HepG2 (cell line): ENCODE measurements around the gene MPI. TPM values are rescaled to one million over a fixed set of nuclear protein-coding genes. Genes with fewer than 3 reads are reported as not detected.
A peak's percentile ranks its signal among the peaks of the same experiment; 100 is the strongest.

ENCODE experiments used
- ATAC-seq: fragments of 200-7000 bp; cut with Tn5 transposase; 3 replicates; pipeline ENCODE4 v1.9.1; 2020; ENCODE audit warnings: mild to moderate bottlenecking, moderate library complexity
- Bru-seq: library from RNA; stranded (reverse); fragments of 400-500 nt; gene quantifications from one replicate; lab custom pipeline; 2021; lab: Mats Ljungman, UMichigan
- BruChase-seq, 2 experiments: library from RNA; stranded (reverse); fragments of 400-500 nt; gene quantifications; one replicate each; lab custom pipeline; 2021; lab: Mats Ljungman, UMichigan
- BruUV-seq: library from RNA; stranded (reverse); fragments of 400-500 nt; replicated peaks from 2 replicates; lab custom pipeline; 2021; lab: Mats Ljungman, UMichigan
- CTCF ChIA-PET: fragments of 300-600 bp; formaldehyde crosslinking; extraction: SDS; loops from one replicate; lab custom pipeline; 2021; ENCODE audit warnings: low total read pairs, inconsistent platforms, low intra/inter-chr PET ratio; lab: Yijun Ruan, JAX
- POLR2A ChIA-PET: fragments of 350-600 bp; sonication (Branson Sonifier 250); formaldehyde crosslinking; loops from one replicate; lab custom pipeline; 2020; ENCODE audit warnings: antibody characterized with exemption, inconsistent platforms; lab: Yijun Ruan, JAX
- DNase-seq: peaks from one replicate; pipeline ENCODE4 v3.0.0-alpha.2; 2015; ENCODE audit warnings: low spot score
- FAIRE-seq: peaks from 3 replicates; lab custom pipeline; 2011; peaks lifted over from hg19 to GRCh38; lab: Jason Lieb, UNC
- H2AFZ ChIP-seq: one replicate; pipeline ENCODE4 v1.6.1; 2011; ENCODE audit warnings: low read length, inconsistent platforms
- H3K27ac ChIP-seq: fragments of 300-600 bp; 3 replicates; pipeline ENCODE4 v1.8.0; 2011; ENCODE audit warnings: mixed run types, mild to moderate bottlenecking, mixed read lengths, low read length, inconsistent platforms; ENCODE audit not compliant: insufficient read depth; ENCODE audit errors: extremely low read length
- H3K27me3 ChIP-seq, 2 experiments: fragments of 200-600 bp in 1 of 2; 2 replicates in 1 of 2; 3 replicates in 1 of 2; pipeline versions ENCODE4 v1.6.0 to v1.8.0; 2011; ENCODE audit warnings: low read length in 2 of 2, mild to moderate bottlenecking in 2 of 2, moderate library complexity in 2 of 2, inconsistent platforms in 1 of 2; ENCODE audit not compliant: insufficient read depth in 2 of 2, control insufficient read depth in 1 of 2
- H3K36me3 ChIP-seq, 2 experiments: fragments of 200-600 bp in 1 of 2; replicated peaks in 1 of 2; 2 replicates in 1 of 2; 3 replicates in 1 of 2; pipeline versions ENCODE4 v1.5.1 to v1.8.0; 2011; ENCODE audit warnings: low read length in 2 of 2, inconsistent platforms in 1 of 2; ENCODE audit not compliant: insufficient read depth in 2 of 2, control insufficient read depth in 1 of 2
- H3K4me1 ChIP-seq: 2 replicates; pipeline ENCODE4 v1.5.1; 2012; ENCODE audit warnings: low read length, inconsistent platforms; ENCODE audit not compliant: insufficient read depth
- H3K4me2 ChIP-seq: 2 replicates; pipeline ENCODE4 v1.6.0; 2011; ENCODE audit warnings: low read depth, low read length, inconsistent platforms
- H3K4me3 ChIP-seq, 3 experiments: fragments of 200-600 bp in 1 of 3; sonication (generic), shearing (Covaris generic) in 1 of 3; replicated peaks in 1 of 3; 2 replicates each; pipeline ENCODE4 v1.5.1; 2011 to 2016; ENCODE audit warnings: low read length in 3 of 3, inconsistent platforms in 2 of 3, low read depth in 2 of 3, mild to moderate bottlenecking in 2 of 3, control low read depth in 1 of 3, mixed read lengths in 1 of 3; ENCODE audit not compliant: insufficient read depth in 1 of 3
- H3K79me2 ChIP-seq: one replicate; pipeline ENCODE4 v1.6.1; 2011; ENCODE audit warnings: low read length, inconsistent platforms; ENCODE audit not compliant: insufficient read depth
- H3K9ac ChIP-seq: 2 replicates; pipeline ENCODE4 v1.6.0; 2011; ENCODE audit warnings: mild to moderate bottlenecking, low read depth, low read length, inconsistent platforms; ENCODE audit not compliant: insufficient read depth
- H3K9me3 ChIP-seq: 2 replicates; pipeline ENCODE4 v1.5.1; 2012; ENCODE audit warnings: mild to moderate bottlenecking, low read length
- H4K20me1 ChIP-seq: 2 replicates; pipeline ENCODE4 v1.6.0; 2011; ENCODE audit warnings: inconsistent platforms, mild to moderate bottlenecking, low read length, moderate library complexity; ENCODE audit not compliant: insufficient read depth
- GATAD2A ChIP-seq: IDR thresholded peaks from 2 replicates; pipeline ENCODE4 v1.6.1; 2016
- HES4 ChIP-seq: sonication (generic); formaldehyde crosslinking; IDR thresholded peaks from 2 replicates; pipeline ENCODE4 v1.9.0; 2021; ENCODE audit warnings: mild to moderate bottlenecking, missing genetic modification reagents, borderline replicate concordance
- NR1H2 ChIP-seq: sonication (generic); formaldehyde crosslinking; IDR thresholded peaks from 2 replicates; pipeline ENCODE4 v1.8.1; 2022; ENCODE audit warnings: low read depth, missing genetic modification reagents, borderline replicate concordance
- SNAI1 ChIP-seq: sonication (generic); formaldehyde crosslinking; IDR thresholded peaks from 2 replicates; pipeline ENCODE4 v1.5.0; 2020; ENCODE audit warnings: mild to moderate bottlenecking, missing genetic modification reagents, borderline replicate concordance
- SRSF9 ChIP-seq: fragments of 200-400 bp; formaldehyde crosslinking; IDR thresholded peaks from 2 replicates; pipeline ENCODE4 v1.6.1; 2018; ENCODE audit warnings: borderline replicate concordance, mild to moderate bottlenecking, low read depth, low read length; ENCODE audit not compliant: insufficient read depth, poor library complexity, severe bottlenecking
- TBX2 ChIP-seq: sonication (generic); formaldehyde crosslinking; IDR thresholded peaks from 2 replicates; pipeline ENCODE4 v1.5.0; 2020; ENCODE audit warnings: missing genetic modification reagents, mild to moderate bottlenecking, borderline replicate concordance
- THAP9 ChIP-seq: sonication (generic); formaldehyde crosslinking; IDR thresholded peaks from 2 replicates; pipeline ENCODE4; 2020; ENCODE audit warnings: missing genetic modification reagents, mild to moderate bottlenecking, borderline replicate concordance
- ZIK1 ChIP-seq: sonication (generic); formaldehyde crosslinking; IDR thresholded peaks from 2 replicates; pipeline ENCODE4 v1.5.0; 2020; ENCODE audit warnings: mild to moderate bottlenecking, low read depth, missing genetic modification reagents, borderline replicate concordance
- ZNF550 ChIP-seq: sonication (generic); formaldehyde crosslinking; IDR thresholded peaks from 2 replicates; pipeline ENCODE4 v1.4.0; 2020; ENCODE audit warnings: mild to moderate bottlenecking, missing genetic modification reagents, borderline replicate concordance
- ZNF674 ChIP-seq: sonication (generic); formaldehyde crosslinking; IDR thresholded peaks from 2 replicates; pipeline ENCODE4 v1.5.0; 2020; ENCODE audit warnings: low read depth, mild to moderate bottlenecking, missing genetic modification reagents
- ZNF775 ChIP-seq: sonication (generic); formaldehyde crosslinking; IDR thresholded peaks from 2 replicates; pipeline ENCODE4 v1.4.0; 2020; ENCODE audit warnings: missing genetic modification reagents, mild to moderate bottlenecking, moderate library complexity, borderline replicate concordance
- ZNF790 ChIP-seq: sonication (generic); formaldehyde crosslinking; IDR thresholded peaks from 2 replicates; pipeline ENCODE4 v1.8.0; 2022; ENCODE audit warnings: missing genetic modification reagents, mild to moderate bottlenecking, borderline replicate concordance
- ZSCAN29 ChIP-seq: sonication (generic); formaldehyde crosslinking; conservative IDR thresholded peaks from 2 replicates; pipeline ENCODE4 v1.4.0; 2020; ENCODE audit warnings: mild to moderate bottlenecking, missing genetic modification reagents
- WGBS: methylation state at CpG from one replicate; pipeline ENCODE4 v1.1.6; 2017; ENCODE audit warnings: low lambda C conversion rate; 5-methylcytosine and 5-hydroxymethylcytosine counted together
- in situ Hi-C: cut with HindIII; loops from 2 replicates; pipeline ENCODE4 v1.10.0; 2017; ENCODE audit warnings: low pct_unique_long_range_greater_than_20kb; ENCODE audit not compliant: extremely low pct_ligation_motif_present
- intact Hi-C: fragments of 100-400 bp; cut with micrococcal nuclease; formaldehyde crosslinking; loops from one replicate; pipeline ENCODE4 v1.10.0; 2022; ENCODE audit not compliant: unreplicated experiment
- long read RNA-seq, 2 experiments: library from RNA in 1 of 2; library from polyadenylated mRNA in 1 of 2; stranded (forward) in 1 of 2; unstranded in 1 of 2; transcript quantifications; one replicate each; pipeline ENCODE4 v2.0.0, GENCODE V29; 2019 to 2022
- polyA minus RNA-seq, 3 experiments: library from RNA; depleted of rRNA, polyadenylated mRNA; stranded (reverse); fragments of >200 nt; gene quantifications; 2 replicates each; pipeline ENCODE4 v1.2.3, GENCODE V29; 2011; ENCODE audit warnings: low replicate concordance in 1 of 3
- polyA plus RNA-seq, 8 experiments: library from polyadenylated mRNA; depleted of rRNA in 3 of 8; stranded (reverse) in 7 of 8; unstranded in 1 of 8; fragments of >200 nt; fragmentation: Illumina TruSeq in 4 of 8; extraction: Trizol in 4 of 8; gene quantifications; 2 replicates each; pipeline versions ENCODE4 v1.2.1 to v1.2.3, GENCODE V29; 2011 to 2016; ENCODE audit warnings: low read depth in 4 of 8, missing spikeins in 1 of 8, mixed read lengths in 1 of 8; ENCODE audit not compliant: insufficient read depth in 1 of 8
- total RNA-seq, 5 experiments: library from RNA; depleted of rRNA; stranded (reverse); fragments of >200 nt; fragmentation: Illumina TruSeq; extraction: Trizol; gene quantifications; 2 replicates each; pipeline ENCODE4 v1.2.3, GENCODE V29; 2016; ENCODE audit warnings: low read depth in 1 of 5

MPI gene
- total RNA-seq (2016; rRNA removed; fragmentation: Illumina TruSeq; extraction: Trizol) (36.9 and 49.7 TPM in 2 replicates), polyA plus RNA-seq (2011; rRNA removed) (63.5 and 66.7 TPM in 2 replicates), polyA minus RNA-seq (2011; rRNA and poly(A)+ RNA removed; ENCODE audit: low replicate concordance) (129 and 146 TPM in 2 replicates), Bru-seq, nascent RNA (percentile 60 among the genes with signal in this experiment), BruChase-seq, experiment 1, labeled RNA remaining after a 6-hour chase (percentile 55 among the genes with signal in this experiment), BruChase-seq, experiment 2, labeled RNA remaining after a 2-hour chase (percentile 47 among the genes with signal in this experiment)
- 14.9 and 19.2 TPM in 2 replicates for total RNA-seq (2016; cell fraction: cytosol; rRNA removed; fragmentation: Illumina TruSeq; extraction: Trizol; ENCODE audit: low read depth)
- total RNA-seq (2016; cell fraction: insoluble cytoplasmic fraction; rRNA removed; fragmentation: Illumina TruSeq; extraction: Trizol), result 41.4 and 51.3 TPM in 2 replicates
- 19.0 and 24.4 TPM in 2 replicates for total RNA-seq (2016; cell fraction: membrane; rRNA removed; fragmentation: Illumina TruSeq; extraction: Trizol)
- 19.5 and 27.2 TPM in 2 replicates for total RNA-seq (2016; cell fraction: nucleus; rRNA removed; fragmentation: Illumina TruSeq; extraction: Trizol)
- 68.2 and 75.7 TPM in 2 replicates for polyA plus RNA-seq (2011; cell fraction: cytosol; rRNA removed)
- 79.4 and 82.3 TPM in 2 replicates for polyA plus RNA-seq (2011; cell fraction: nucleus; rRNA removed)
- 35.5 and 45.4 TPM in 2 replicates for polyA plus RNA-seq (2012)
- polyA plus RNA-seq (2016; cell fraction: cytosol; fragmentation: Illumina TruSeq; extraction: Trizol; ENCODE audit: low read depth), result 11.8 and 13.8 TPM in 2 replicates
- polyA plus RNA-seq (2016; cell fraction: insoluble cytoplasmic fraction; fragmentation: Illumina TruSeq; extraction: Trizol; ENCODE audit: low read depth), result 52.7 and 54.7 TPM in 2 replicates
- polyA plus RNA-seq (2016; cell fraction: membrane; fragmentation: Illumina TruSeq; extraction: Trizol; ENCODE audit: low read depth), result 18.4 and 18.9 TPM in 2 replicates
- polyA plus RNA-seq (2016; cell fraction: nucleus; fragmentation: Illumina TruSeq; extraction: Trizol; ENCODE audit: insufficient read depth, low read depth), result 25.9 and 30.1 TPM in 2 replicates
- polyA minus RNA-seq (2011; cell fraction: cytosol; rRNA and poly(A)+ RNA removed), result 28.5 and 36.3 TPM in 2 replicates
- 54.8 and 73.8 TPM in 2 replicates for polyA minus RNA-seq (2011; cell fraction: nucleus; rRNA and poly(A)+ RNA removed)
- long read RNA-seq, experiment 1, full-length matches to known transcripts, result 31 of 38 reads
- long read RNA-seq, experiment 1, partial matches to known transcripts, result 3 of 38 reads
- long read RNA-seq, experiment 1, other reads (novel, unspliced or antisense), result 4 of 38 reads
- long read RNA-seq, experiment 2, full-length matches to known transcripts, result 37 of 64 reads
- long read RNA-seq, experiment 2, partial matches to known transcripts, result 20 of 64 reads
- long read RNA-seq, experiment 2, other reads (novel, unspliced or antisense), result 7 of 64 reads

GRCh38 chr15:74889883-74890664 is at the start of gene MPI:
TSS of gene MPI (plus strand) at chr15:74890042. CDS start at chr15:74890074, 32 bp downstream.
- ChIA-PET POLR2A (interaction anchor here (1.0 to 3.3 kb wide), 9 partner anchors 8 to 71 kb away, joined by 3 to 23 read pairs (median 4); partner anchors contain the start of genes FAM219B and SCAMP2), CTCF (no interaction called here)
- Histone ChIP-seq H3K36me3 (peaks cover 11 to 15% of the 10 kb centered on the region in 2 experiments; a peak in 4 of 5 replicates), H4K20me1 (no peaks in the 10 kb centered on the region; the same call in 1 of the 2 replicates), H3K79me2 (peaks cover 11% of the 10 kb centered on the region), H3K27me3 (no peaks in the 10 kb centered on the region; a peak in 1 of 5 replicates), H3K9me3 (no peaks in the 10 kb centered on the region), H2AFZ (peak within 1 kb of the TSS; percentile 78), H3K27ac (peak within 1 kb of the TSS; percentile 70), H3K4me1 (peaks cover 31% of the 10 kb centered on the region), H3K4me3 (peak within 1 kb of the TSS; percentile 73 to 99 (median 94)), H3K9ac (peak within 1 kb of the TSS; percentile 95), H3K4me2 (peak within 1 kb of the TSS; percentile 84)
- ATAC-seq (peak; percentile 96), FAIRE-seq (peak; percentile 32), DNase-seq (peak; percentile 75)
- BruUV-seq, result TSS peak; percentile 84
- in situ Hi-C loops (no loop called here), intact Hi-C loops (no loop called here)
- WGBS, result 0% methylated on average over 7 of the region's 47 CpGs
- TF ChIP-seq ZNF674 (CRISPR knock-in tag) (peak; percentile 73; the same call in 1 of the 2 replicates), ZIK1 (CRISPR knock-in tag) (peak; percentile 62; the same call in 1 of the 2 replicates), ZNF775 (CRISPR knock-in tag) (peak; percentile 32; the same call in 1 of the 2 replicates), ZNF790 (CRISPR knock-in tag) (no peak), GATAD2A (peak; percentile 59), ZNF550 (CRISPR knock-in tag) (no peak), TBX2 (CRISPR knock-in tag) (peak; percentile 75), SNAI1 (CRISPR knock-in tag) (no peak), THAP9 (CRISPR knock-in tag) (peak; percentile 84; the same call in 1 of the 2 replicates), SRSF9 (no peak), HES4 (CRISPR knock-in tag) (no peak; the same call in 1 of the 2 replicates), NR1H2 (CRISPR knock-in tag) (no peak; the same call in 1 of the 2 replicates), ZSCAN29 (CRISPR knock-in tag) (no peak; the same call in 1 of the 2 replicates)
